Measurements from ENCODE around the gene CACNG5. TPM values are rescaled to one million over a fixed set of nuclear protein-coding genes. Genes with fewer than 3 reads are reported as not detected.

Gene CACNG5
- total and polyA plus RNA-seq, 2 donors (not counting 1 experiment from before 2014, with no cell fraction given) = not detected

GRCh38 chr17:66903781-66904180 is 68.9 kb downstream of the CACNG5 start:
- no peak overlapping the region for H3K4me3 ChIP-seq (ENCODE audit: control extremely low read depth in 1 of 5, extremely low read depth in 1 of 5, insufficient read depth in 1 of 5, low read depth in 2 of 5, low read length in 4 of 5)
- H3K9ac ChIP-seq (ENCODE audit: low read length) = no peak overlapping the region
- H3K9me3 Mint-ChIP-seq (ENCODE audit: insufficient read depth) = peaks cover 6% of the 10 kb centered on the region
- no peak for TF ChIP-seq EZH2 (IDR thresholded peaks at IDR 0.05; ENCODE audit: borderline replicate concordance, insufficient read depth, low read depth, low read length, poor library complexity, severe bottlenecking)
- no peak for TF ChIP-seq CTCF (IDR thresholded peaks at IDR 0.05)
- H3K4me2 ChIP-seq (replicated peaks; ENCODE audit: low read depth, low read length, poor library complexity, severe bottlenecking) = no peak overlapping the region
- ChIA-PET POLR2A (no interaction called here), CTCF (no interaction called here)
- DNase-seq = no peak
- H2AFZ ChIP-seq (ENCODE audit: insufficient read depth, low read depth, low read length, poor library complexity, severe bottlenecking) = no peak overlapping the region
- 89% methylated on average over 8 of the region's 10 CpGs for WGBS (ENCODE audit: insufficient coverage)
- H3K4me1 Mint-ChIP-seq = peaks cover 4% of the 10 kb centered on the region
- no peaks in the 10 kb centered on the region for H3K36me3 ChIP-seq (replicated peaks in 1 of 2; ENCODE audit: control extremely low read depth in 1 of 2, control insufficient read depth in 1 of 2, extremely low read depth in 1 of 2, insufficient read depth in 2 of 2, low read length in 1 of 2)
- intact Hi-C loops (cut with micrococcal nuclease) = no loop called here
- no peaks in the 10 kb centered on the region for H4K20me1 ChIP-seq (ENCODE audit: control insufficient read depth, insufficient read depth, low read length, poor library complexity, severe bottlenecking)
- H3K4me1 ChIP-seq (ENCODE audit: control insufficient read depth in 2 of 2, insufficient read depth in 2 of 2, low read length in 2 of 2) = no peaks in the 10 kb centered on the region
- peaks cover 9% of the 10 kb centered on the region for H3K27me3 Mint-ChIP-seq
- no peak overlapping the region for H3K4me3 Mint-ChIP-seq
- H3K27ac Mint-ChIP-seq = no peak overlapping the region
- no peak for ATAC-seq (ENCODE audit: low read depth)
- H3K27me3 ChIP-seq (replicated peaks in 1 of 4; ENCODE audit: control extremely low read depth in 1 of 4, control insufficient read depth in 3 of 4, insufficient read depth in 4 of 4, low read length in 3 of 4) = peaks cover 0 to 3% (median 0%) of the 10 kb centered on the region in 4 experiments
- peaks cover 0 to 3% (median 0%) of the 10 kb centered on the region in 3 donors for H3K9me3 ChIP-seq (ENCODE audit: control extremely low read depth in 1 of 3, control insufficient read depth in 2 of 3, insufficient read depth in 1 of 3, low read length in 2 of 3)
- H3K27ac ChIP-seq (ENCODE audit: low read length in 2 of 2) = no peak overlapping the region
- H3K79me2 ChIP-seq (ENCODE audit: control insufficient read depth, insufficient read depth, low read length) = no peaks in the 10 kb centered on the region

GRCh38 chr17:66904760-66905624 is 70.1 kb downstream of the CACNG5 start:
- H3K4me1 ChIP-seq (ENCODE audit: control insufficient read depth in 2 of 2, insufficient read depth in 2 of 2, low read length in 2 of 2) = no peaks in the 10 kb centered on the region
- no peak overlapping the region for H3K4me3 ChIP-seq (ENCODE audit: control extremely low read depth in 1 of 5, extremely low read depth in 1 of 5, insufficient read depth in 1 of 5, low read depth in 2 of 5, low read length in 4 of 5)
- DNase-seq (no peak), ATAC-seq (ENCODE audit: low read depth) (no peak)
- Mint-ChIP-seq H3K27ac (no peak overlapping the region), H3K27me3 (peaks cover 8% of the 10 kb centered on the region), H3K9me3 (ENCODE audit: insufficient read depth) (peaks cover 6% of the 10 kb centered on the region), H3K4me3 (no peak overlapping the region), H3K4me1 (peaks cover 4% of the 10 kb centered on the region)
- ChIA-PET POLR2A (no interaction called here), CTCF (interaction anchor here (0.9 to 1.1 kb wide), 3 partner anchors 8 to 191 kb away, joined by 3 to 4 read pairs (median 3); no protein-coding TSS in a partner anchor)
- H3K36me3 ChIP-seq (replicated peaks in 1 of 2; ENCODE audit: control extremely low read depth in 1 of 2, control insufficient read depth in 1 of 2, extremely low read depth in 1 of 2, insufficient read depth in 2 of 2, low read length in 1 of 2) = no peaks in the 10 kb centered on the region
- H3K27me3 ChIP-seq (replicated peaks in 1 of 4; ENCODE audit: control extremely low read depth in 1 of 4, control insufficient read depth in 3 of 4, insufficient read depth in 4 of 4, low read length in 3 of 4) = peaks cover 0 to 3% (median 0%) of the 10 kb centered on the region in 4 experiments
- no peak overlapping the region for H3K27ac ChIP-seq (ENCODE audit: low read length in 2 of 2)
- H3K9me3 ChIP-seq (ENCODE audit: control extremely low read depth in 1 of 3, control insufficient read depth in 2 of 3, insufficient read depth in 1 of 3, low read length in 2 of 3) = peaks cover 0 to 3% (median 0%) of the 10 kb centered on the region in 3 donors
- intact Hi-C loops (cut with micrococcal nuclease) = no loop called here
- no peaks in the 10 kb centered on the region for H3K79me2 ChIP-seq (ENCODE audit: control insufficient read depth, insufficient read depth, low read length)
- no peak overlapping the region for H3K4me2 ChIP-seq (replicated peaks; ENCODE audit: low read depth, low read length, poor library complexity, severe bottlenecking)
- TF ChIP-seq EZH2 (IDR thresholded peaks at IDR 0.05; ENCODE audit: borderline replicate concordance, insufficient read depth, low read depth, low read length, poor library complexity, severe bottlenecking) (no peak), CTCF (IDR thresholded peaks at IDR 0.05) (no peak)
- H2AFZ ChIP-seq (ENCODE audit: insufficient read depth, low read depth, low read length, poor library complexity, severe bottlenecking) = no peak overlapping the region
- H4K20me1 ChIP-seq (ENCODE audit: control insufficient read depth, insufficient read depth, low read length, poor library complexity, severe bottlenecking) = no peaks in the 10 kb centered on the region
- H3K9ac ChIP-seq (ENCODE audit: low read length) = no peak overlapping the region
- 88% methylated on average over 7 of the region's 12 CpGs for WGBS (ENCODE audit: insufficient coverage)
